AG04450 (cell line): ENCODE results near the gene DHRSX. TPM values are rescaled to one million over a fixed set of nuclear protein-coding genes. Genes with fewer than 3 reads are reported as not detected.
"Not testable (repeated sequence)": the region's sequence is repeated elsewhere in the genome, so short reads cannot be mapped to it uniquely, and the experiment has no call there.

Experiments
- CTCF ChIA-PET: fragments of 300-600, 350-600 bp; formaldehyde crosslinking; extraction: SDS; loops from one replicate; lab custom pipeline; 2022; ENCODE audit warnings: antibody characterized with exemption, inconsistent platforms; lab: Charles Lee
- POLR2A ChIA-PET: fragments of 350-600 bp; formaldehyde crosslinking; extraction: SDS; loops from one replicate; lab custom pipeline; 2021; ENCODE audit warnings: antibody characterized with exemption, inconsistent platforms; lab: Yijun Ruan, JAX
- DNase-seq: peaks from one replicate; pipeline ENCODE4 v3.0.0-alpha.2; 2011; ENCODE audit warnings: low read depth, low spot score
- H3K27ac ChIP-seq: one replicate; pipeline ENCODE4 v1.5.1; 2012; ENCODE audit warnings: low read depth, low read length, control low read depth
- H3K27me3 ChIP-seq: one replicate; pipeline ENCODE4 v1.6.0; 2012; ENCODE audit warnings: low read length; ENCODE audit not compliant: control insufficient read depth, insufficient read depth
- H3K4me3 ChIP-seq: 2 replicates; pipeline ENCODE4 v1.5.1; 2011; ENCODE audit warnings: mild to moderate bottlenecking, low read depth, low read length, control low read depth
- H3K9me3 ChIP-seq: 2 replicates; pipeline ENCODE4 v1.5.1; 2012; ENCODE audit warnings: low read length; ENCODE audit not compliant: control insufficient read depth, insufficient read depth
- polyA plus RNA-seq: library from polyadenylated mRNA; depleted of rRNA; stranded (reverse); fragments of >200 nt; gene quantifications from 2 replicates; pipeline ENCODE4 v1.2.3, GENCODE V29; 2011
- TF ChIP-seq, protein P1 (sequence below): IDR thresholded peaks from 2 replicates; pipeline ENCODE4 v1.5.1; 2011; ENCODE audit warnings: low read depth, low read length, control low read depth, inconsistent platforms

The DHRSX gene
- polyA plus RNA-seq, 1 experiment, result 43.2 TPM

DNA sequence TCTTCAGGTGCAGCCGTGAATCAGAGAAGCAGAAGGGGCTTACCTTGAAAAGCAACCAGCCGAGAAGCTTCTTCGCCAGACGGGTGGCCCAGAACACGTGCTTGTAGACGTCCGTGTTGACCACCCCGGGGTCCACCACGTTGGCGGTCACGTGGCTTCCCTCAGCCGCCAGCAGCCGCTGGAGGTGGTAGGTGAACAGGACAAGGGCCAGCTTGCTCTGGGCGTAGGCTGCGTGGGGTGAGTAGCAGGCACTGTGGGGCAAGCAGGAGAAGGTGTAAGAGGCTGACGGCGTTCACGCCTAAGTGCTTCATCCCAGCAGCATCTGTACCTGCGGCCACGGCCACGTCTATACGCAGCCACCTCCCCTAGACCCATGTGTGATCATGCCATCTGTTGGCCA, 257.8 kb downstream of the DHRSX start:
- DNase-seq, result no peak
- H3K27me3 ChIP-seq, result no peaks in the 10 kb centered on the region
- H3K9me3 ChIP-seq, result peaks cover 5% of the 10 kb centered on the region; the same call in 1 of the 2 replicates
- no peak overlapping the region for H3K27ac ChIP-seq
- TF ChIP-seq, protein P1, sequence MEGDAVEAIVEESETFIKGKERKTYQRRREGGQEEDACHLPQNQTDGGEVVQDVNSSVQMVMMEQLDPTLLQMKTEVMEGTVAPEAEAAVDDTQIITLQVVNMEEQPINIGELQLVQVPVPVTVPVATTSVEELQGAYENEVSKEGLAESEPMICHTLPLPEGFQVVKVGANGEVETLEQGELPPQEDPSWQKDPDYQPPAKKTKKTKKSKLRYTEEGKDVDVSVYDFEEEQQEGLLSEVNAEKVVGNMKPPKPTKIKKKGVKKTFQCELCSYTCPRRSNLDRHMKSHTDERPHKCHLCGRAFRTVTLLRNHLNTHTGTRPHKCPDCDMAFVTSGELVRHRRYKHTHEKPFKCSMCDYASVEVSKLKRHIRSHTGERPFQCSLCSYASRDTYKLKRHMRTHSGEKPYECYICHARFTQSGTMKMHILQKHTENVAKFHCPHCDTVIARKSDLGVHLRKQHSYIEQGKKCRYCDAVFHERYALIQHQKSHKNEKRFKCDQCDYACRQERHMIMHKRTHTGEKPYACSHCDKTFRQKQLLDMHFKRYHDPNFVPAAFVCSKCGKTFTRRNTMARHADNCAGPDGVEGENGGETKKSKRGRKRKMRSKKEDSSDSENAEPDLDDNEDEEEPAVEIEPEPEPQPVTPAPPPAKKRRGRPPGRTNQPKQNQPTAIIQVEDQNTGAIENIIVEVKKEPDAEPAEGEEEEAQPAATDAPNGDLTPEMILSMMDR, result no peak
- no peak overlapping the region for H3K4me3 ChIP-seq
- CTCF ChIA-PET, result no interaction called here
- POLR2A ChIA-PET, result no interaction called here

DNA sequence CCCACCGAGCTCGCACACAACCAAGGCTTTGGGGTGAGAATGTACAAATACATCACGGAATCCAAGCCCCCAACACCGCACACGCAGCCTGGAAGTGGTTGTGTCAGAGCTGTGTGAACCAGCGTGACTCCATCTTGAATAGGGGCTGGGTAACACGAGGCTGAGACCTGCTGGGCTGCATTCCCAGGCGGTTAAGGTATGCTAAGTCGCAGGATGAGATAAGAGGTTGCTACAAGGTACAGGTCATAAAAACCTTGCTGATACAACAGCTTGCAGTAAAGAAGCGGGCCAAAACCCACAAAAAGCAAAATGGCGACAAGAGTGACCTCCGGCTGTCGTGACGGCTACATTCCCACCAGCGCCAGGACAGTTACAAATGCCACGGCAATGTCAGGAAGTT, 258.4 kb downstream of the DHRSX start:
- DNase-seq, result no peak
- POLR2A ChIA-PET, result no interaction called here
- H3K9me3 ChIP-seq, result peaks cover 5% of the 10 kb centered on the region; the same call in 1 of the 2 replicates
- H3K27ac ChIP-seq, result no peak overlapping the region
- TF ChIP-seq, protein P1, result no peak
- H3K4me3 ChIP-seq, result no peak overlapping the region
- no peaks in the 10 kb centered on the region for H3K27me3 ChIP-seq
- CTCF ChIA-PET, result no interaction called here

DNA sequence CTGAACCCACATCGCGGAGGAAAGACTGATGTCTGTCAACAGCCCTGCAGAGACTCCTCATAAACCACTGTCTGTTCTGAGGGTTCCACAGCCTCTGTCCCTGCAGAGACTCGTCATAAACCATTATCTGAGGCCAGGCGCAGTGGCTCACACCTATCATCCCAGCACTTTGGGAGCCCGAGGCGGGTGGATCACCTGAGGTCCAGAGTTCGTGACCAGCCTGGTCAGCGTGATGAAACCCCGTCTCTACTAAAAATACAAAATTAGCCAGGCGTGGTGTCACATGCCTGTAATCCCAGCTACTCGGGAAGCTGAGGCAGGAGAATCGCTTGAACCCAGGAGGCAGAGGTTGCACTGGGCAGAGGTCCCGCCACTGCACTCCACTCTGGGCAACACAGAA, 259.3 kb downstream of the DHRSX start:
- H3K9me3 ChIP-seq, POLR2A ChIA-PET, H3K4me3 ChIP-seq, H3K27ac ChIP-seq, DNase-seq, H3K27me3 ChIP-seq, CTCF ChIA-PET: not testable (repeated sequence)

DNA sequence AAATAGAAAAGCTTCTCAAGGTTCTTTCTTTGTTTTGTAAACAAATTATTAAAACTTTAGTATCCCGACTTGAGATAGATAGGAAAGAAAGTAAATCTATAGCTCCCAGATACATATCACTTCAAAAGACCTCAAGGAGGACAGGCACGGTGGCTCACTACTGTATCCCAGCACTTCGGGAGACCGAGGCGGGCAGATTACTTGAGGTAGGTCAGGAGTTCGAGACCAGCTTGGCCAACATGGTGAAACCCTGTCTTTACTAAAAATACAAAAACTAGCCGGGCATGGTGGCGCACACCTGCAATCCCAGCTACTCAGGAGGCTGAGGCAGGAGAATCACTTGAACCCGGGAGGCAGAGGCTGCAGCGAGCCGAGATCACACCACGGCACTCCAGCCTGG, 260.0 kb downstream of the DHRSX start:
- H3K9me3 ChIP-seq, CTCF ChIA-PET, H3K27ac ChIP-seq, POLR2A ChIA-PET, H3K4me3 ChIP-seq, H3K27me3 ChIP-seq, DNase-seq: not testable (repeated sequence)

DNA sequence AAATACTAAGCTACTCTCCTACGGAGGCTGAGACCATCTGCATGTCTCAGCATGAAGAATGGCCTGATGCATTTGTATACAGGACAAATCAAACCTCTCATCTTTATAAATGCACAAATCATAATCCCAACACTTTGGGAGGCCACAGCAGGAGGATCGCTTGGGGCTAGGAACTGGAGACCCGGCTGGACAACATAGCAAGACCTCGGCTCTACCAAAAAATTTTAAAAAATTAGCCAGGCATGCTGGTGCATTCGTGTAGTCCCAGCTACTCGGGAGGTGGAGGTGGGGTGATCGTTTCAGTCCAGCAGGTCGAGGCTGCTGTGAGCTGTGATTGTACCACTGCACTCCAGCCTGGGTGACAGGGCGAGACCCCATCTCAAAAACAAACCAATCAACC, 262.8 kb downstream of the DHRSX start:
- peaks cover 3% of the 10 kb centered on the region; the same call in 1 of the 2 replicates for H3K9me3 ChIP-seq
- CTCF ChIA-PET, result no interaction called here

DNA sequence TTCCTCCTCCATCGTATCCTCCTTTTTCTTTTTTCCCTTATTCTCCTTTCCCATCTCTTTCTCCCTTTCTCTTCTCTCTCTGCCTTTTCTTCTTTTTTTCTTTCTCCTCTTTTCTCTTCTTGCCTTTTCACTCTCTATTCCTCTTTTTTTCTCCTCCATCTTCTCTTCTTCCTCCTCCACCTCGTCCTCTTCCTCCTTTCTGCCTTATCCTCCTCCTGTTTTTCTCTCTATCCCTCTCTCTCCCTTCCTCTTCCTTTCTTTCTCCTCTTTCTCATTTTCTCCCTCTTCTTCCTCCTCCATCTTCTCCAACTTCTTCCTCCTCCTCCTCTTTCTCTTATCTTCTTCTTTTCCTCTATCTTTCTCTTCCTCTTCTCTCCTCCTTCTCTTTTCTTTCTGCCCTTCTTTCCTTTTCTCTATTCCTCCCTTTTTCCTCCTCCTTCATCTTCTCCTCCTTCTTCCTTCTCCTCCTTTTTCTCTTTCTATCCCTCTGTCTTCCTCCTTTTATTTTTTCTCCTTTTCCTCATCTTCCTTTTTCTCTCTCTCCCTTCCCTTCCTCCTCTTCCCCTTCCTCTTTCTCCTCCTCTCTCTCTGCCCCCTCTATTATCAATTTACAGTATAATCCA, 269.1 kb downstream of the DHRSX start:
- ChIA-PET POLR2A (no interaction called here), CTCF (no interaction called here)
- DNase-seq, result no peak
- TF ChIP-seq, protein P1, result no peak
- H3K4me3 ChIP-seq, result no peak overlapping the region
- H3K27me3 ChIP-seq, result no peaks in the 10 kb centered on the region
- H3K9me3 ChIP-seq, result peaks cover 11% of the 10 kb centered on the region
- no peak overlapping the region for H3K27ac ChIP-seq

More for the DNA sequence above, 262.8 kb downstream of the DHRSX start:
- POLR2A ChIA-PET, result no interaction called here
- H3K4me3 ChIP-seq, result no peak overlapping the region
- TF ChIP-seq, protein P1, result no peak
- H3K27ac ChIP-seq, result no peak overlapping the region
- no peaks in the 10 kb centered on the region for H3K27me3 ChIP-seq
- DNase-seq, result no peak
